Stimulated activated CD8-positive, alpha-beta memory T cell treated with anti-CD3 and anti-CD28 coated beads, Interleukin-15, amount 100 ng/mL, for 48 hours (primary cell): ENCODE data around the gene EPAS1.

Source experiments
- DNase-seq, 2 donors: peaks; one replicate each; pipeline ENCODE4 v3.0.0-alpha.2; 2020; ENCODE audit warnings: low read depth in 2 of 2

The EPAS1 gene

GRCh38 chr2:46300406-46300832 is 3.2 kb downstream of the EPAS1 start:
- DNase-seq = no peak

- DNase-seq = no peak
Observed at GRCh38 chr2:46302005-46302695, 4.9 kb downstream of the EPAS1 start.

GRCh38 chr2:46303233-46303632 is 6.0 kb downstream of the EPAS1 start:
- DNase-seq = no peak

GRCh38 chr2:46303822-46304221 is 6.6 kb downstream of the EPAS1 start:
- no peak for DNase-seq

GRCh38 chr2:46304635-46305034 is 7.4 kb downstream of the EPAS1 start:
- no peak for DNase-seq

- DNase-seq = no peak
Observed at GRCh38 chr2:46305187-46305586, 8.0 kb downstream of the EPAS1 start.

GRCh38 chr2:46305767-46306166 is 8.6 kb downstream of the EPAS1 start:
- DNase-seq = no peak

GRCh38 chr2:46306330-46306751 is 9.1 kb downstream of the EPAS1 start:
- DNase-seq = no peak

GRCh38 chr2:46306988-46307655 is 9.9 kb downstream of the EPAS1 start:
- no peak for DNase-seq

GRCh38 chr2:46308081-46308480 is 10.9 kb downstream of the EPAS1 start:
- no peak for DNase-seq

- DNase-seq = no peak
Observed at GRCh38 chr2:46308629-46309028, 11.4 kb downstream of the EPAS1 start.

GRCh38 chr2:46309052-46309953 is 12.1 kb downstream of the EPAS1 start:
- DNase-seq = no peak

GRCh38 chr2:46310446-46310845 is 13.2 kb downstream of the EPAS1 start:
- DNase-seq = no peak

- no peak for DNase-seq
Observed at GRCh38 chr2:46311651-46312223, 14.5 kb downstream of the EPAS1 start.

GRCh38 chr2:46313063-46313462 is 15.9 kb downstream of the EPAS1 start:
- no peak for DNase-seq

- DNase-seq = no peak
Observed at GRCh38 chr2:46314065-46314835, 17.0 kb downstream of the EPAS1 start.

- DNase-seq = no peak
Observed at GRCh38 chr2:46315103-46315890, 18.1 kb downstream of the EPAS1 start.

- no peak for DNase-seq
Observed at GRCh38 chr2:46317094-46317486, 19.9 kb downstream of the EPAS1 start.

- no peak for DNase-seq
Observed at GRCh38 chr2:46318579-46319460, 21.6 kb downstream of the EPAS1 start.

GRCh38 chr2:46319711-46320110 is 22.5 kb downstream of the EPAS1 start:
- DNase-seq = no peak
